Measurements from ENCODE around the gene HS2ST1. TPM values are rescaled to one million over a fixed set of nuclear protein-coding genes. Genes with fewer than 3 reads are reported as not detected.

Gene HS2ST1
- total and polyA plus RNA-seq, 10 of the 15 experiments (the other 5 are each of a cell fraction or from before 2014, with no cell fraction given): 5.4 to 30.8 (median 18.6) TPM

DNA sequence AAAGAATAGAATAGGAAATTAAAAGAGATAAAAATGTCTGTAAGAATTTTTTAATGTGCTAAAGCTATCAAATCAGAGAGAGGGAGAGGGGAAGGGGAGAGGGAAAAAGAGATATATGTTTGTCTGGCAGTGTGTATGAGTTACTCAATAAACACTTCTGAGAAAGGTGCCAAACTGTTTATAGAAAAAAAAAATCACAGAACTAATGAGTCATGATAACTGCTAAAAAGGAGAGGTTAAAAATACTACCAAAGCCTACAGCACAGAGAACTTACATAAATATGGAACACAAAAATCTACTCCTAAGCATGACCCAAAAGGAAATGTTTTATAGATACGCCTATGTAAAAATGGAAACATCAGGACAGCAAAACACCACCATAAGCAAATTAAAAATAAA, 46.0 kb upstream of the HS2ST1 start (continued):
- TF ChIP-seq FOXM1 (IDR thresholded peaks at IDR 0.05; ENCODE audit: low read depth, low read length) (no peak), SMARCA5 (IDR thresholded peaks at IDR 0.05) (no peak)

DNA sequence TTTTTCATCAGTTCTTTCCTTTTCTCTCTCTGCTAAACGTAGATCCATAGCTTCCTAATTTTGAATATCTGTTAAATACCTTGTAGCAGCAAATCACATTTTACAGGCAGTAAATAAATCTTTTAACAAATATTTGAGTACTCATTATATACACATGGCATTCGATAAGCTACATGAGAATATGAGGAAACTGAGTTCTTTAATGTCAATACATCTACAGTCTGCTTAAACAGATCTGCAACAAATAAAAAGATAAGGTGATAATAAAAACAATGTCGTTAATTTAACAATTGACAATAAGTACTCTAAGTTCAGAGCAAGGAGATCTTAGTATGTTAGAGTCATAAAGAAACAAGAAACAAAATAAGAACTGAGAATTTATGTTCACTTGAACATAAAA, 43.4 kb upstream of the HS2ST1 start:
- intact Hi-C loops (cut with micrococcal nuclease; ENCODE audit: unreplicated experiment) (no loop called here), in situ Hi-C loops (cut with MboI) (no loop called here)
- 71% methylated on average over 3 of the region's 3 CpGs for WGBS (ENCODE audit: insufficient coverage, insufficient replicate concordance, low lambda C conversion rate, missing lambda C conversion rate)
- DNase-seq (ENCODE audit: low read depth, low spot score) (no peak), ATAC-seq (no peak), FAIRE-seq (no peak)
- Histone ChIP-seq H3K9ac (ENCODE audit: control insufficient read depth, insufficient read depth, low read length) (no peak overlapping the region), H2AFZ (ENCODE audit: control insufficient read depth, low read depth, low read length) (no peak overlapping the region), H3K4me3 (no peak overlapping the region), H3K79me2 (ENCODE audit: control insufficient read depth, insufficient read depth, low read length) (no peaks in the 10 kb centered on the region), H4K20me1 (ENCODE audit: control insufficient read depth, insufficient read depth) (no peaks in the 10 kb centered on the region), H3K4me2 (ENCODE audit: control insufficient read depth, insufficient read depth) (no peak overlapping the region), H3K9me3 (replicated peaks; ENCODE audit: control insufficient read depth, insufficient read depth, low read length) (no peaks in the 10 kb centered on the region; the same call in 2 of the 3 replicates), H3K36me3 (ENCODE audit: control insufficient read depth in 2 of 2, insufficient read depth in 2 of 2, low read length in 1 of 2) (no peaks in the 10 kb centered on the region), H3K27me3 (replicated peaks in 1 of 2; ENCODE audit: control insufficient read depth in 2 of 2, insufficient read depth in 2 of 2, low read length in 1 of 2) (no peaks in the 10 kb centered on the region), H3K27ac (ENCODE audit: control insufficient read depth, insufficient read depth) (no peak overlapping the region), H3K4me1 (ENCODE audit: control insufficient read depth, insufficient read depth, low read length) (no peaks in the 10 kb centered on the region)
- SMC1A ChIA-PET (ENCODE audit: uncharacterized antibody, unreplicated experiment): interaction anchor here (0.6 to 1.4 kb wide), 3 partner anchors 14 to 207 kb away, joined by 3 read pairs; no protein-coding TSS in a partner anchor
- no TSS peak for BruUV-seq (replicated peaks)
- POLR2A ChIA-PET: no interaction called here
- CTCF ChIA-PET: no interaction called here
- RAD21 ChIA-PET (ENCODE audit: unreplicated experiment): no interaction called here
- TF ChIP-seq HDGF (IDR thresholded peaks at IDR 0.05) (no peak), EP300 (IDR thresholded peaks at IDR 0.05; ENCODE audit: borderline replicate concordance in 1 of 2, control insufficient read depth in 1 of 2, low read depth in 2 of 2, low read length in 2 of 2) (no peak), BACH1 (IDR thresholded peaks at IDR 0.05; ENCODE audit: borderline replicate concordance) (no peak), NFYB (IDR thresholded peaks at IDR 0.05; ENCODE audit: insufficient read depth, low read depth, low read length) (no peak), PAX5 (IDR thresholded peaks at IDR 0.05; ENCODE audit: borderline replicate concordance, low read depth, low read length) (no peak), SMAD1 (IDR thresholded peaks at IDR 0.05; ENCODE audit: low read depth, partially characterized antibody) (no peak)
- TF ChIP-seq, protein P1, sequence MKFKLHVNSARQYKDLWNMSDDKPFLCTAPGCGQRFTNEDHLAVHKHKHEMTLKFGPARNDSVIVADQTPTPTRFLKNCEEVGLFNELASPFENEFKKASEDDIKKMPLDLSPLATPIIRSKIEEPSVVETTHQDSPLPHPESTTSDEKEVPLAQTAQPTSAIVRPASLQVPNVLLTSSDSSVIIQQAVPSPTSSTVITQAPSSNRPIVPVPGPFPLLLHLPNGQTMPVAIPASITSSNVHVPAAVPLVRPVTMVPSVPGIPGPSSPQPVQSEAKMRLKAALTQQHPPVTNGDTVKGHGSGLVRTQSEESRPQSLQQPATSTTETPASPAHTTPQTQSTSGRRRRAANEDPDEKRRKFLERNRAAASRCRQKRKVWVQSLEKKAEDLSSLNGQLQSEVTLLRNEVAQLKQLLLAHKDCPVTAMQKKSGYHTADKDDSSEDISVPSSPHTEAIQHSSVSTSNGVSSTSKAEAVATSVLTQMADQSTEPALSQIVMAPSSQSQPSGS (IDR thresholded peaks at IDR 0.05; ENCODE audit: low read length): no peak
- TF ChIP-seq, protein P2, sequence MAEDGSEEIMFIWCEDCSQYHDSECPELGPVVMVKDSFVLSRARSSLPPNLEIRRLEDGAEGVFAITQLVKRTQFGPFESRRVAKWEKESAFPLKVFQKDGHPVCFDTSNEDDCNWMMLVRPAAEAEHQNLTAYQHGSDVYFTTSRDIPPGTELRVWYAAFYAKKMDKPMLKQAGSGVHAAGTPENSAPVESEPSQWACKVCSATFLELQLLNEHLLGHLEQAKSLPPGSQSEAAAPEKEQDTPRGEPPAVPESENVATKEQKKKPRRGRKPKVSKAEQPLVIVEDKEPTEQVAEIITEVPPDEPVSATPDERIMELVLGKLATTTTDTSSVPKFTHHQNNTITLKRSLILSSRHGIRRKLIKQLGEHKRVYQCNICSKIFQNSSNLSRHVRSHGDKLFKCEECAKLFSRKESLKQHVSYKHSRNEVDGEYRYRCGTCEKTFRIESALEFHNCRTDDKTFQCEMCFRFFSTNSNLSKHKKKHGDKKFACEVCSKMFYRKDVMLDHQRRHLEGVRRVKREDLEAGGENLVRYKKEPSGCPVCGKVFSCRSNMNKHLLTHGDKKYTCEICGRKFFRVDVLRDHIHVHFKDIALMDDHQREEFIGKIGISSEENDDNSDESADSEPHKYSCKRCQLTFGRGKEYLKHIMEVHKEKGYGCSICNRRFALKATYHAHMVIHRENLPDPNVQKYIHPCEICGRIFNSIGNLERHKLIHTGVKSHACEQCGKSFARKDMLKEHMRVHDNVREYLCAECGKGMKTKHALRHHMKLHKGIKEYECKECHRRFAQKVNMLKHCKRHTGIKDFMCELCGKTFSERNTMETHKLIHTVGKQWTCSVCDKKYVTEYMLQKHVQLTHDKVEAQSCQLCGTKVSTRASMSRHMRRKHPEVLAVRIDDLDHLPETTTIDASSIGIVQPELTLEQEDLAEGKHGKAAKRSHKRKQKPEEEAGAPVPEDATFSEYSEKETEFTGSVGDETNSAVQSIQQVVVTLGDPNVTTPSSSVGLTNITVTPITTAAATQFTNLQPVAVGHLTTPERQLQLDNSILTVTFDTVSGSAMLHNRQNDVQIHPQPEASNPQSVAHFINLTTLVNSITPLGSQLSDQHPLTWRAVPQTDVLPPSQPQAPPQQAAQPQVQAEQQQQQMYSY (CRISPR knock-in tag; IDR thresholded peaks at IDR 0.05): no peak
- TF ChIP-seq, protein P3, sequence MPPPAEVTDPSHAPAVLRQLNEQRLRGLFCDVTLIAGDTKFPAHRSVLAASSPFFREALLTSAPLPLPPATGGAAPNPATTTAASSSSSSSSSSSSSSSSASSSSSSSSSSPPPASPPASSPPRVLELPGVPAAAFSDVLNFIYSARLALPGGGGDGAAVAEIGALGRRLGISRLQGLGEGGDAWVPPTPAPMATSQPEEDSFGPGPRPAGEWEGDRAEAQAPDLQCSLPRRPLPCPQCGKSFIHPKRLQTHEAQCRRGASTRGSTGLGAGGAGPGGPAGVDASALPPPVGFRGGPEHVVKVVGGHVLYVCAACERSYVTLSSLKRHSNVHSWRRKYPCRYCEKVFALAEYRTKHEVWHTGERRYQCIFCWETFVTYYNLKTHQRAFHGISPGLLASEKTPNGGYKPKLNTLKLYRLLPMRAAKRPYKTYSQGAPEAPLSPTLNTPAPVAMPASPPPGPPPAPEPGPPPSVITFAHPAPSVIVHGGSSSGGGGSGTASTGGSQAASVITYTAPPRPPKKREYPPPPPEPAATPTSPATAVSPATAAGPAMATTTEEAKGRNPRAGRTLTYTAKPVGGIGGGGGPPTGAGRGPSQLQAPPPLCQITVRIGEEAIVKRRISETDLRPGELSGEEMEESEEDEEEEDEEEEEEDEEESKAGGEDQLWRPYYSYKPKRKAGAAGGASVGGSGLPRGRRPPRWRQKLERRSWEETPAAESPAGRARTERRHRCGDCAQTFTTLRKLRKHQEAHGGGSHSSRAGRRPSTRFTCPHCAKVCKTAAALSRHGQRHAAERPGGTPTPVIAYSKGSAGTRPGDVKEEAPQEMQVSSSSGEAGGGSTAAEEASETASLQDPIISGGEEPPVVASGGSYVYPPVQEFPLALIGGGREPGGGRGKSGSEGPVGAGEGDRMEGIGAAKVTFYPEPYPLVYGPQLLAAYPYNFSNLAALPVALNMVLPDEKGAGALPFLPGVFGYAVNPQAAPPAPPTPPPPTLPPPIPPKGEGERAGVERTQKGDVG (CRISPR knock-in tag; IDR thresholded peaks at IDR 0.05): no peak
- TF ChIP-seq, protein P4, sequence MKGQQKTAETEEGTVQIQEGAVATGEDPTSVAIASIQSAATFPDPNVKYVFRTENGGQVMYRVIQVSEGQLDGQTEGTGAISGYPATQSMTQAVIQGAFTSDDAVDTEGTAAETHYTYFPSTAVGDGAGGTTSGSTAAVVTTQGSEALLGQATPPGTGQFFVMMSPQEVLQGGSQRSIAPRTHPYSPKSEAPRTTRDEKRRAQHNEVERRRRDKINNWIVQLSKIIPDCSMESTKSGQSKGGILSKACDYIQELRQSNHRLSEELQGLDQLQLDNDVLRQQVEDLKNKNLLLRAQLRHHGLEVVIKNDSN (IDR thresholded peaks at IDR 0.05; ENCODE audit: borderline replicate concordance, extremely low read length, insufficient read depth, low read depth, low read length): no peak
